Cardiac muscle cell (in vitro differentiated cells and primary cell): ENCODE measurements around the gene TMTC2. TPM values are rescaled to one million over a fixed set of nuclear protein-coding genes. Genes with fewer than 3 reads are reported as not detected.

Source experiments
- DNase-seq, 2 donors: peaks; one replicate each; pipeline versions ENCODE4 v3.0.0 to v3.0.0-alpha.2; 2010 to 2017; ENCODE audit warnings: low read depth in 1 of 2, low spot score in 1 of 2
- H3K27ac ChIP-seq: fragments of 200-600 bp; sonication (generic); 2 replicates; pipeline ENCODE4 v1.5.1; 2016
- H3K27me3 ChIP-seq: fragments of 200-600 bp; sonication (generic); 2 replicates; pipeline ENCODE4 v1.6.0; 2016; ENCODE audit warnings: control low read depth
- H3K36me3 ChIP-seq: fragments of 200-600 bp; sonication (generic); 2 replicates; pipeline ENCODE4 v1.5.1; 2016; ENCODE audit warnings: control low read depth
- H3K4me1 ChIP-seq: fragments of 200-600 bp; sonication (generic); 2 replicates; pipeline ENCODE4 v1.8.1; 2017; ENCODE audit warnings: low read depth, mild to moderate bottlenecking, mixed run types
- H3K4me3 ChIP-seq: fragments of 200-600 bp; sonication (generic); 2 replicates; pipeline ENCODE4 v1.5.1; 2016; ENCODE audit warnings: mild to moderate bottlenecking
- H3K9me3 ChIP-seq: fragments of 200-600 bp; sonication (generic); 2 replicates; pipeline ENCODE4 v1.5.1; 2017; ENCODE audit warnings: low read depth, mild to moderate bottlenecking, control low read depth
- CTCF ChIP-seq: IDR thresholded peaks from 2 replicates; pipeline ENCODE4 v1.5.1; 2012; ENCODE audit warnings: low read depth, mild to moderate bottlenecking, low read length
- polyA plus RNA-seq: library from polyadenylated mRNA; unstranded; fragments of >200 nt; fragmentation: Nextera tagmentation; extraction: Ambion mirVana; gene quantifications from 2 replicates; pipeline ENCODE4 v1.2.1, GENCODE V29; 2016
- total RNA-seq: library from RNA; depleted of rRNA; stranded (reverse); fragments of >200 nt; gene quantifications from 2 replicates; pipeline ENCODE4 v1.2.3, GENCODE V29; 2016

The TMTC2 gene
- total and polyA plus RNA-seq, 2 experiments from 2014 or later: 0.89 to 10.8 TPM

GRCh38 chr12:83145325-83145840 is 458.7 kb downstream of the TMTC2 start:
- TF ChIP-seq CTCF: no peak
- H3K27me3 ChIP-seq: no peaks in the 10 kb centered on the region
- no peaks in the 10 kb centered on the region for H3K9me3 ChIP-seq
- no peak for DNase-seq
- no peaks in the 10 kb centered on the region for H3K36me3 ChIP-seq
- H3K4me1 ChIP-seq: peaks cover 13% of the 10 kb centered on the region
- H3K4me3 ChIP-seq: no peak overlapping the region
- H3K27ac ChIP-seq: no peak overlapping the region

DNA sequence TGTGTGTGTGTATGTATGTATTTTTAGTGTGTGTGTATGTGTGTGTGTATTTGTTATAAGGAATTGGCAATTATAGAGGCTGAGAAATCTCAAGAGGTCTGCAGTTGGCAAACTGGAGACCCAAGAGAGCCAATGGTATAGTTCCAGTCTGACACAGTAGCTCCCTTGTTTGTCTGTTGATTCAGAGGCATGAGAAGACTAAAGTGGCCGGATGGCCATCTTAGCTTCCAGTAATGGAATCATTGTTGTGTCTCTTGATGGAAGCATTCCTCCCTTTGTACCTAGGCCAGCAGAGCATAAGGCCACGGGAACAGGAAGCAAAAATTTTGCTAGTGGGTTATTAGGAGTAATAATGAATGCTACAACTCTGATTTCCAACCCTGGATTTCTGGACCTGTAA is 460.6 kb downstream of the TMTC2 start:
- Histone ChIP-seq H3K9me3 (no peaks in the 10 kb centered on the region), H3K27me3 (no peaks in the 10 kb centered on the region), H3K36me3 (no peaks in the 10 kb centered on the region), H3K4me3 (no peak overlapping the region), H3K27ac (no peak overlapping the region), H3K4me1 (peaks cover 13% of the 10 kb centered on the region)
- DNase-seq: no peak
- TF ChIP-seq CTCF: no peak

- Histone ChIP-seq H3K27me3 (no peaks in the 10 kb centered on the region), H3K9me3 (no peaks in the 10 kb centered on the region), H3K36me3 (no peaks in the 10 kb centered on the region), H3K27ac (no peak overlapping the region), H3K4me3 (no peak overlapping the region), H3K4me1 (no peaks in the 10 kb centered on the region)
- TF ChIP-seq CTCF: no peak
- DNase-seq: no peak
Measured at GRCh38 chr12:83149987-83150386, 463.3 kb downstream of the TMTC2 start.

GRCh38 chr12:83150465-83151189 is 463.9 kb downstream of the TMTC2 start:
- no peaks in the 10 kb centered on the region for H3K27me3 ChIP-seq
- no peaks in the 10 kb centered on the region for H3K9me3 ChIP-seq
- no peak overlapping the region for H3K4me3 ChIP-seq
- no peaks in the 10 kb centered on the region for H3K4me1 ChIP-seq
- H3K36me3 ChIP-seq: no peaks in the 10 kb centered on the region
- no peak for DNase-seq
- TF ChIP-seq CTCF: no peak
- no peak overlapping the region for H3K27ac ChIP-seq

GRCh38 chr12:83153177-83153576 is 466.5 kb downstream of the TMTC2 start:
- no peak for DNase-seq
- no peaks in the 10 kb centered on the region for H3K27me3 ChIP-seq
- no peak for TF ChIP-seq CTCF
- no peaks in the 10 kb centered on the region for H3K36me3 ChIP-seq
- H3K4me3 ChIP-seq: no peak overlapping the region
- H3K27ac ChIP-seq: no peak overlapping the region
- H3K4me1 ChIP-seq: no peaks in the 10 kb centered on the region
- H3K9me3 ChIP-seq: no peaks in the 10 kb centered on the region
